GM21528 (cell line): ENCODE measurements around the gene JAKMIP1.

Experiments
- ATAC-seq: cut with Tn5 transposase; IDR thresholded peaks from one replicate; pipeline ENCODE4 v1.9.1; 2021; ENCODE audit warnings: mild to moderate bottlenecking, moderate library complexity; ENCODE audit not compliant: unreplicated experiment, low FRiP score

JAKMIP1 gene

GRCh38 chr4:6204871-6205566 is 4.7 kb upstream of the JAKMIP1 start:
- ATAC-seq = no peak

- no peak for ATAC-seq
Measured at GRCh38 chr4:6204098-6204497, 3.7 kb upstream of the JAKMIP1 start.

GRCh38 chr4:6201580-6202091 is 1.3 kb upstream of the JAKMIP1 start:
- no peak for ATAC-seq

- no peak for ATAC-seq
Measured at GRCh38 chr4:6200922-6201362, 593 bp upstream of the JAKMIP1 start.

- no peak for ATAC-seq
Measured at GRCh38 chr4:6199422-6199921, 877 bp downstream of the JAKMIP1 start.

- ATAC-seq = no peak
Measured at GRCh38 chr4:6198768-6199421, 1.5 kb downstream of the JAKMIP1 start.

GRCh38 chr4:6198278-6198677 is 2.1 kb downstream of the JAKMIP1 start:
- no peak for ATAC-seq

- no peak for ATAC-seq
Measured at GRCh38 chr4:6197433-6198174, 2.7 kb downstream of the JAKMIP1 start.

GRCh38 chr4:6196871-6197270 is 3.5 kb downstream of the JAKMIP1 start:
- ATAC-seq = no peak

- ATAC-seq = no peak
Measured at GRCh38 chr4:6196324-6196723, 4.0 kb downstream of the JAKMIP1 start.

GRCh38 chr4:6195602-6196319 is 4.6 kb downstream of the JAKMIP1 start:
- no peak for ATAC-seq

- no peak for ATAC-seq
Measured at GRCh38 chr4:6194458-6195195, 5.7 kb downstream of the JAKMIP1 start.

- no peak for ATAC-seq
Measured at GRCh38 chr4:6193399-6193798, 7.0 kb downstream of the JAKMIP1 start.

- ATAC-seq = no peak
Measured at GRCh38 chr4:6192245-6192644, 8.1 kb downstream of the JAKMIP1 start.

- no peak for ATAC-seq
Measured at GRCh38 chr4:6191448-6192130, 8.8 kb downstream of the JAKMIP1 start.

GRCh38 chr4:6190486-6190885 is 9.9 kb downstream of the JAKMIP1 start:
- no peak for ATAC-seq

GRCh38 chr4:6189511-6189910 is 10.8 kb downstream of the JAKMIP1 start:
- ATAC-seq = no peak

GRCh38 chr4:6188687-6189305 is 11.6 kb downstream of the JAKMIP1 start:
- ATAC-seq = no peak

GRCh38 chr4:6184169-6184568 is 16.2 kb downstream of the JAKMIP1 start:
- no peak for ATAC-seq
